ENCODE measurements around the gene PPP1R14B. TPM values are rescaled to one million over a fixed set of nuclear protein-coding genes. Genes with fewer than 3 reads are reported as not detected.

Gene PPP1R14B
- total RNA-seq, 2 experiments from 2014 or later: 285 to 287 TPM

- peak overlapping the region; percentile 85 for H3K27ac Mint-ChIP-seq
- peaks cover 36% of the 10 kb centered on the region for H3K4me1 Mint-ChIP-seq (ENCODE audit: low read depth)
- TF ChIP-seq CTCF (IDR thresholded peaks at IDR 0.05): no peak
- ATAC-seq (no peak), DNase-seq (no peak)
- no peaks in the 10 kb centered on the region for H3K27me3 Mint-ChIP-seq
- CTCF ChIA-PET: interaction anchor here (1.9 to 5.3 kb wide), 6 partner anchors 11 to 77 kb away, joined by 7 to 45 read pairs (median 10); partner anchors contain the start of genes CATSPERZ, FERMT3 and PLCB3
- H3K9me3 Mint-ChIP-seq: no peaks in the 10 kb centered on the region
- peaks cover 10% of the 10 kb centered on the region for H3K36me3 Mint-ChIP-seq (ENCODE audit: low read depth)
- peak overlapping the region; percentile 89 for H3K4me3 Mint-ChIP-seq
- intact Hi-C loops (cut with micrococcal nuclease): no loop called here
- POLR2A ChIA-PET: interaction anchor here (0.6 to 6.0 kb wide), 9 partner anchors 9 to 217 kb away, joined by 3 to 151 read pairs (median 5); partner anchors contain the start of genes FERMT3, FKBP2 and STIP1
Observed at GRCh38 chr11:64227405-64227956, 19.3 kb downstream of the PPP1R14B start.

- H3K27ac Mint-ChIP-seq: peak overlapping the region; percentile 85
- H3K4me3 Mint-ChIP-seq: peak overlapping the region; percentile 89
- CTCF ChIA-PET: interaction anchor here (1.0 to 5.3 kb wide), 11 partner anchors 9 to 78 kb away, joined by 3 to 45 read pairs (median 7); partner anchors contain the start of genes CATSPERZ, FERMT3 and PLCB3
- intact Hi-C loops (cut with micrococcal nuclease): no loop called here
- POLR2A ChIA-PET: interaction anchor here (0.6 to 6.0 kb wide), 12 partner anchors 11 to 78 kb away, joined by 3 to 151 read pairs (median 5); partner anchors contain the start of genes BAD, FERMT3, FKBP2 and PLCB3
- peaks cover 33% of the 10 kb centered on the region for H3K4me1 Mint-ChIP-seq (ENCODE audit: low read depth)
- ATAC-seq: peak; percentile 51
- peak; percentile 85 for DNase-seq
- no peaks in the 10 kb centered on the region for H3K9me3 Mint-ChIP-seq
- H3K27me3 Mint-ChIP-seq: no peaks in the 10 kb centered on the region
- peaks cover 11% of the 10 kb centered on the region for H3K36me3 Mint-ChIP-seq (ENCODE audit: low read depth)
- TF ChIP-seq CTCF (IDR thresholded peaks at IDR 0.05): no peak
Observed at GRCh38 chr11:64226507-64227051, 20.2 kb downstream of the PPP1R14B start.

GRCh38 chr11:64225608-64226506 is 20.9 kb downstream of the PPP1R14B start, which contains the start of the genes NUDT22 and TRPT1:
TSS of gene NUDT22 (plus strand) at chr11:64226274. CDS start at chr11:64226653, 379 bp downstream.
TSS of gene TRPT1 (minus strand) at chr11:64226186. CDS start at chr11:64225860, 326 bp downstream.
- intact Hi-C loops (cut with micrococcal nuclease): no loop called here
- ChIA-PET CTCF (interaction anchor here (1.0 to 5.3 kb wide), 11 partner anchors 9 to 79 kb away, joined by 3 to 45 read pairs (median 7); partner anchors contain the start of genes CATSPERZ, FERMT3 and PLCB3), POLR2A (interaction anchor here (0.7 to 6.0 kb wide), 11 partner anchors 9 to 78 kb away, joined by 3 to 151 read pairs (median 5); partner anchors contain the start of genes BAD, FERMT3, FKBP2 and STIP1)
- Mint-ChIP-seq H3K4me1 (ENCODE audit: low read depth) (peaks cover 30% of the 10 kb centered on the region), H3K36me3 (ENCODE audit: low read depth) (peaks cover 12% of the 10 kb centered on the region), H3K9me3 (no peaks in the 10 kb centered on the region), H3K27me3 (no peaks in the 10 kb centered on the region), H3K4me3 (peak within 1 kb of the TSS; percentile 89), H3K27ac (peak within 1 kb of the TSS; percentile 87)
- DNase-seq: peak; percentile 94
- peak; percentile 71 for ATAC-seq
- peak; percentile 42 for TF ChIP-seq CTCF (IDR thresholded peaks at IDR 0.05)

- intact Hi-C loops (cut with micrococcal nuclease): no loop called here
- CTCF ChIA-PET: interaction anchor here (1.3 to 5.3 kb wide), 5 partner anchors 8 to 118 kb away, joined by 3 to 45 read pairs (median 6); partner anchors contain the start of gene FERMT3
- no peak for ATAC-seq
Observed at GRCh38 chr11:64224891-64225607, 21.7 kb downstream of the PPP1R14B start.

More at GRCh38 chr11:64224891-64225607, 21.7 kb downstream of the PPP1R14B start:
- H3K27me3 Mint-ChIP-seq: no peaks in the 10 kb centered on the region
- H3K27ac Mint-ChIP-seq: peak overlapping the region; percentile 87
- peaks cover 28% of the 10 kb centered on the region for H3K4me1 Mint-ChIP-seq (ENCODE audit: low read depth)
- no peaks in the 10 kb centered on the region for H3K9me3 Mint-ChIP-seq
- peak overlapping the region; percentile 89 for H3K4me3 Mint-ChIP-seq
- POLR2A ChIA-PET: interaction anchor here (0.6 to 6.0 kb wide), 9 partner anchors 9 to 1788 kb away, joined by 3 to 151 read pairs (median 7); partner anchors contain the start of genes FERMT3 and FKBP2
- H3K36me3 Mint-ChIP-seq (ENCODE audit: low read depth): peaks cover 12% of the 10 kb centered on the region
- no peak for TF ChIP-seq CTCF (IDR thresholded peaks at IDR 0.05)
- DNase-seq: no peak

Measured in activated CD8-positive, alpha-beta T cell treated with anti-CD3 and anti-CD28 coated beads for 36 hours (primary cell).